PC-9 (cell line): ENCODE measurements around the gene RTKN. TPM values are rescaled to one million over a fixed set of nuclear protein-coding genes. Genes with fewer than 3 reads are reported as not detected.

Experiments
- BruUV-seq: library from RNA; stranded (reverse); fragments of 400-500 nt; replicated peaks from 2 replicates; lab custom pipeline; 2021; lab: Mats Ljungman, UMichigan
- CTCF ChIA-PET: fragments of 300-600 bp; sonication (Branson Sonifier 250); formaldehyde crosslinking; loops from one replicate; lab custom pipeline; 2022; ENCODE audit warnings: antibody characterized with exemption; lab: Charles Lee
- POLR2A ChIA-PET: fragments of 300-600 bp; sonication (Branson Sonifier 250); formaldehyde crosslinking; loops from one replicate; lab custom pipeline; 2022; ENCODE audit warnings: antibody characterized with exemption; ENCODE audit not compliant: unreplicated experiment; lab: Charles Lee
- DNase-seq, 2 experiments: peaks; one replicate each; pipeline versions ENCODE4 v3.0.0 to v3.0.0-alpha.2; 2015 to 2022; ENCODE audit warnings: mixed read lengths in 1 of 2
- H2AFZ ChIP-seq: fragments of 200-600 bp; sonication (generic); 2 replicates; pipeline ENCODE4 v1.8.1; 2017; ENCODE audit warnings: antibody characterized with exemption
- H3F3A ChIP-seq: fragments of 200-600 bp; sonication (generic); 2 replicates; pipeline ENCODE4 v1.8.1; 2017; ENCODE audit warnings: antibody characterized with exemption, mild to moderate bottlenecking, low read depth; ENCODE audit not compliant: insufficient read depth
- H3K27ac ChIP-seq: fragments of 200-600 bp; sonication (generic); 2 replicates; pipeline ENCODE4 v1.6.1; 2016; ENCODE audit warnings: mixed run types
- H3K27me3 ChIP-seq: fragments of 200-600 bp; sonication (generic); 2 replicates; pipeline ENCODE4 v1.6.1; 2016; ENCODE audit warnings: low read depth, mixed run types; ENCODE audit not compliant: insufficient read depth
- H3K36me3 ChIP-seq: fragments of 200-600 bp; sonication (generic); 2 replicates; pipeline ENCODE4 v1.6.1; 2016; ENCODE audit warnings: low read depth, mixed run types
- H3K4me1 ChIP-seq: fragments of 200-600 bp; sonication (generic); replicated peaks from 2 replicates; pipeline ENCODE4 v1.6.1; 2016; ENCODE audit warnings: mixed run types; ENCODE audit not compliant: insufficient read depth
- H3K4me2 ChIP-seq: fragments of 200-600 bp; sonication (generic); 2 replicates; pipeline ENCODE4 v1.6.1; 2017; ENCODE audit warnings: mixed run types
- H3K4me3 ChIP-seq: fragments of 200-600 bp; sonication (generic); 2 replicates; pipeline ENCODE4 v1.6.1; 2016; ENCODE audit warnings: mixed run types
- H3K79me2 ChIP-seq: fragments of 200-600 bp; sonication (generic); 2 replicates; pipeline ENCODE4 v1.6.1; 2017; ENCODE audit warnings: low read depth, mixed run types
- H3K9me2 ChIP-seq: fragments of 200-600 bp; sonication (generic); 2 replicates; pipeline ENCODE4 v1.8.1; 2017; ENCODE audit warnings: mild to moderate bottlenecking; ENCODE audit not compliant: insufficient read depth
- H3K9me3 ChIP-seq: fragments of 200-600 bp; sonication (generic); 2 replicates; pipeline ENCODE4 v1.8.1; 2016; ENCODE audit warnings: low read depth; ENCODE audit not compliant: insufficient read depth
- H4K20me1 ChIP-seq: fragments of 200-600 bp; sonication (generic); 2 replicates; pipeline ENCODE4 v1.8.1; 2017; ENCODE audit not compliant: insufficient read depth
- EZH2 ChIP-seq: fragments of 200-600 bp; sonication (generic); IDR thresholded peaks from 2 replicates; pipeline ENCODE4 v1.8.0; 2017; ENCODE audit warnings: antibody characterized with exemption, low read depth
- intact Hi-C: fragments of 100-400 bp; cut with micrococcal nuclease; formaldehyde crosslinking; loops from one replicate; pipeline ENCODE4 v1.10.0; 2022; ENCODE audit not compliant: unreplicated experiment
- total RNA-seq: library from RNA; stranded (reverse); gene quantifications from 2 replicates; pipeline ENCODE4 v1.2.3, GENCODE V29; 2021
- TF ChIP-seq, protein P1 (sequence below): fragments of 200-600 bp; sonication (generic); conservative IDR thresholded peaks from 2 replicates; pipeline ENCODE4 v1.6.1; 2017; ENCODE audit warnings: mixed run types, antibody characterized with exemption, mild to moderate bottlenecking, moderate library complexity

RTKN gene
- total RNA-seq, 1 experiment from 2014 or later: 58.9 TPM

DNA sequence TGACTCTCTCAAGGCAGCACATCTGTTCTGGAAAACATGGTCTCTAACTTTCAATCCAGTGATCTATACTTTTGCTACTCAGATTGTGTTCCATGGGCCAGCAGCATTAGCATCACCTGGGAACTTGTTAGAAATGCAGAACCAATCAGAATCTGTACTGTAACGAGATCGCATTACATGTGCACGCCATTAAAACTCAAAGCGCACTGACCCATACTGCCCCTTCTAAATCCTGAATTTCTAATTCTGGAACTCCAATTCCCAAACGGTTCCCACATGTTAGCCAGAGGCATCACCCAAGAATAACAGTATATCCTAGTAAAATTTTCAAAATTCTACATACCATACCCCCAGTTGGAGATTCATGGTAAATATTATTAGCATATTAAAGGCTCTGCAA, 51.1 kb downstream of the RTKN start:
- no peaks in the 10 kb centered on the region for H3K27me3 ChIP-seq
- no peaks in the 10 kb centered on the region for H3F3A ChIP-seq
- H3K4me1 ChIP-seq: peaks cover 19% of the 10 kb centered on the region
- H4K20me1 ChIP-seq: peaks cover 12% of the 10 kb centered on the region
- peak overlapping the region; percentile 90 for H3K4me3 ChIP-seq
- TSS peak; percentile 43 for BruUV-seq
- H3K79me2 ChIP-seq: peaks cover 45% of the 10 kb centered on the region
- no peak overlapping the region for H3K27ac ChIP-seq
- DNase-seq: no peak
- ChIA-PET POLR2A (interaction anchor here (0.6 kb wide), 1 partner anchor 654 kb away, joined by 3 read pairs; the partner anchor contains the start of gene TPRKB), CTCF (no interaction called here)
- no peaks in the 10 kb centered on the region for H3K9me3 ChIP-seq
- H3K9me2 ChIP-seq: no peaks in the 10 kb centered on the region
- TF ChIP-seq, protein P1, sequence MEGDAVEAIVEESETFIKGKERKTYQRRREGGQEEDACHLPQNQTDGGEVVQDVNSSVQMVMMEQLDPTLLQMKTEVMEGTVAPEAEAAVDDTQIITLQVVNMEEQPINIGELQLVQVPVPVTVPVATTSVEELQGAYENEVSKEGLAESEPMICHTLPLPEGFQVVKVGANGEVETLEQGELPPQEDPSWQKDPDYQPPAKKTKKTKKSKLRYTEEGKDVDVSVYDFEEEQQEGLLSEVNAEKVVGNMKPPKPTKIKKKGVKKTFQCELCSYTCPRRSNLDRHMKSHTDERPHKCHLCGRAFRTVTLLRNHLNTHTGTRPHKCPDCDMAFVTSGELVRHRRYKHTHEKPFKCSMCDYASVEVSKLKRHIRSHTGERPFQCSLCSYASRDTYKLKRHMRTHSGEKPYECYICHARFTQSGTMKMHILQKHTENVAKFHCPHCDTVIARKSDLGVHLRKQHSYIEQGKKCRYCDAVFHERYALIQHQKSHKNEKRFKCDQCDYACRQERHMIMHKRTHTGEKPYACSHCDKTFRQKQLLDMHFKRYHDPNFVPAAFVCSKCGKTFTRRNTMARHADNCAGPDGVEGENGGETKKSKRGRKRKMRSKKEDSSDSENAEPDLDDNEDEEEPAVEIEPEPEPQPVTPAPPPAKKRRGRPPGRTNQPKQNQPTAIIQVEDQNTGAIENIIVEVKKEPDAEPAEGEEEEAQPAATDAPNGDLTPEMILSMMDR: no peak
- TF ChIP-seq EZH2: no peak
- intact Hi-C loops: no loop called here
- H3K36me3 ChIP-seq: no peaks in the 10 kb centered on the region
- no peak overlapping the region for H2AFZ ChIP-seq
- H3K4me2 ChIP-seq: peak overlapping the region; percentile 98

DNA sequence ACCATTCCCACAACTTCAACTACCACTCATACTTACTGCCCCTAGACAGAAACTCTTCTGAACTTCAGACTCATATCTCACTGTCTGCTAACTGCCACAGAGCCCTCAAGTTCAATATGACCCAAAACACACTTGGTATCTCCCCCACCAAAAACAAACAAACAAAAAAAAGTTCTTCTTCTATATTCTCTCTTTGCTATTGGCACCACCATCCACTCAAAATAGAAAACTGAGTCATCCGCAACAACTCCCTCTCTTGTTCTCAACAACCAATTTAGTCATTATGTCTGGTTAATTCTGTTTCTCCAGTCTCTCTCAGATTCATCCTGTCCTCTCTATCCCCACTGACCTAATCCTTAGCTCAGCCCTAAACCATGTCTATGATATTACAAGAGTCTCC, 54.4 kb downstream of the RTKN start:
- Histone ChIP-seq H3K4me3 (no peak overlapping the region), H3F3A (no peaks in the 10 kb centered on the region), H3K9me2 (no peaks in the 10 kb centered on the region), H3K4me1 (peaks cover 16% of the 10 kb centered on the region), H3K27ac (no peak overlapping the region), H3K36me3 (0 out of 2 replicates have a peak, but pooled peaks cover 7% of the 10 kb centered on the region), H4K20me1 (peaks cover 16% of the 10 kb centered on the region), H3K79me2 (peaks cover 52% of the 10 kb centered on the region), H3K4me2 (no peak overlapping the region), H3K27me3 (no peaks in the 10 kb centered on the region), H3K9me3 (no peaks in the 10 kb centered on the region), H2AFZ (no peak overlapping the region)
- TF ChIP-seq, protein P1: no peak
- no peak for TF ChIP-seq EZH2
- BruUV-seq: no TSS peak
- ChIA-PET POLR2A (no interaction called here), CTCF (no interaction called here)
- intact Hi-C loops: no loop called here
- no peak for DNase-seq

DNA sequence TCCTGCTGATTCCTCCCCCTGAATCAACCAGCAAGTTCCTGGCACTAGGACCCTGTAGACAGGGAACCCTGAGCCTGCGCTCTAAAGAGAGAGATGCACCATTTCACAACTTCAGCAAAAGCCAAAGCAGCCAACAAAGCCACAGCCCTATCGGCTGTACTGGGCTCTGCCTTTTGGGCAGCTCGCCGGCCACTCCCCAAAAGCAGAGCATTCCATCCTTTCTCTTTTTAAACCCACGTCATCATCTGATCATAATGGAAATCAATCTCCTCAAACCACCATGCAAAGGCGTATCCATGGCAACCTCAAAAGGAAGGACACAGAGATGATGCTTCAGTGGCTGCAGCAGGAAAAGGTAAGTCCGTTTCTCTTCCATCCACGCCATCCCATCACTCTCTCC, 56.3 kb downstream of the RTKN start:
- H3K9me2 ChIP-seq: no peaks in the 10 kb centered on the region
- CTCF ChIA-PET: no interaction called here
- DNase-seq: no peak
- H3K9me3 ChIP-seq: no peaks in the 10 kb centered on the region
- H3K27ac ChIP-seq: no peak overlapping the region
- H4K20me1 ChIP-seq: peaks cover 29% of the 10 kb centered on the region
- H3F3A ChIP-seq: no peaks in the 10 kb centered on the region
- TF ChIP-seq EZH2: no peak
- TF ChIP-seq, protein P1: no peak
- 0 out of 2 replicates have a peak, but pooled peaks cover 7% of the 10 kb centered on the region for H3K36me3 ChIP-seq
- no peaks in the 10 kb centered on the region for H3K27me3 ChIP-seq
- H2AFZ ChIP-seq: no peak overlapping the region
- POLR2A ChIA-PET: no interaction called here
- H3K4me2 ChIP-seq: no peak overlapping the region
- peaks cover 6% of the 10 kb centered on the region for H3K4me1 ChIP-seq
- BruUV-seq: no TSS peak
- intact Hi-C loops: no loop called here
- H3K4me3 ChIP-seq: no peak overlapping the region
- H3K79me2 ChIP-seq: peaks cover 55% of the 10 kb centered on the region
